A673 (cell line): ENCODE results near the gene ANO2.

Experiments used
- EZH2 ChIP-seq: fragments of 200-600 bp; sonication (generic); IDR thresholded peaks from 2 replicates; pipeline ENCODE4 v1.6.1; 2017; ENCODE audit warnings: borderline replicate concordance, low read depth, mild to moderate bottlenecking, mixed read lengths, antibody characterized with exemption, low read length; ENCODE audit not compliant: poor library complexity, severe bottlenecking
- TF ChIP-seq, protein P1 (sequence below): fragments of 300-800, 200-600 bp; sonication (generic); conservative IDR thresholded peaks from 2 replicates; pipeline ENCODE4 v1.5.1; 2017; ENCODE audit warnings: low read depth, mild to moderate bottlenecking, antibody characterized with exemption, low read length, moderate library complexity, mixed read lengths

DNA sequence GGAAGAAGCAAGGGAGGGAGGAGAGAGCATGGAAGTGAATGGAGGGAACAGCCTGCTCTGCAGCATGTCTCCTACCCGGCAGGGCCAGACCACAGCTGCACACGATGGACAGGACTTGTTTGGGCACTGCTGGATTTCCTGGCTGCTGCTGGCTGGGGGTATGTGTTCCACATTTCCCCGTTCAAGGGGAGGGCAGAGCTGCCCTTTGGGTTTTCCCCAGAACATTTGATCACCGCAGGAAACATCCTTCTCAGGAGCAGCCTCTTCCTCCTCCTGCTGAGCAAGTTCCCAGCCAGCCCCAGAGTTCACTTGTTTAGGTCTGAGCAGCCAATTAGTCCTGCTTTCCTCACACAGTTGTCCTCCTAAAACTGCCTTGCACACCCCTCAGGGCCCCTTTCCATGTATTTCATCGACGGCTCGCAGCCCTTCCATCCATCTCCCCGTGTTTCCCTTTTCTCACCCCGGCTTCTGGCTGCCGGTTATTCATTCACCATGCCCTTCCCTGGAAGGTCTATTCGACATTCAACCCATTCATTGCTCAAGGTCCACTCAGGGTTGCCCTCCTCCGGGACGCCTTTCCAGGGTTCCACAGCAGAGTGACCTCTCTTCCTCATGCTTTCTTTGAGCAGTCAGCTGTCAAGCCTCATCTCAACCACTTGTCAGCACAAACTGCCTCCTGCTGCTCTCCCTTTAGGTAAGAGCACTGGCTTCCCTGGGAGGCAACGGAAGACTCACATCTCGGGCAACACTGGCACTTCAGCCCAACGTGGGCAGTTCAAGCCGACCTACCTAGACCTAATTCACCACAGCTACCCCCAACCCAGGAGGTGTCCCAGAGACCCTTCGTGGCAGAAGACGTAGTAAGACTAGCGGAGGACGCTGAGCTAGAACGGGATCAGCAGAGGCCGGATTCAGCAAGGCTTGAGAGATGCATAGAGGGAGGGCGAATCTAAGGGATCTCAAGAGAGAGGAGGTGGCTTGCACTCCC, 20.1 kb upstream of the ANO2 start:
- TF ChIP-seq, protein P1, sequence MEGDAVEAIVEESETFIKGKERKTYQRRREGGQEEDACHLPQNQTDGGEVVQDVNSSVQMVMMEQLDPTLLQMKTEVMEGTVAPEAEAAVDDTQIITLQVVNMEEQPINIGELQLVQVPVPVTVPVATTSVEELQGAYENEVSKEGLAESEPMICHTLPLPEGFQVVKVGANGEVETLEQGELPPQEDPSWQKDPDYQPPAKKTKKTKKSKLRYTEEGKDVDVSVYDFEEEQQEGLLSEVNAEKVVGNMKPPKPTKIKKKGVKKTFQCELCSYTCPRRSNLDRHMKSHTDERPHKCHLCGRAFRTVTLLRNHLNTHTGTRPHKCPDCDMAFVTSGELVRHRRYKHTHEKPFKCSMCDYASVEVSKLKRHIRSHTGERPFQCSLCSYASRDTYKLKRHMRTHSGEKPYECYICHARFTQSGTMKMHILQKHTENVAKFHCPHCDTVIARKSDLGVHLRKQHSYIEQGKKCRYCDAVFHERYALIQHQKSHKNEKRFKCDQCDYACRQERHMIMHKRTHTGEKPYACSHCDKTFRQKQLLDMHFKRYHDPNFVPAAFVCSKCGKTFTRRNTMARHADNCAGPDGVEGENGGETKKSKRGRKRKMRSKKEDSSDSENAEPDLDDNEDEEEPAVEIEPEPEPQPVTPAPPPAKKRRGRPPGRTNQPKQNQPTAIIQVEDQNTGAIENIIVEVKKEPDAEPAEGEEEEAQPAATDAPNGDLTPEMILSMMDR = no peak
- no peak for TF ChIP-seq EZH2
